NOMO-1 treated with dmso at 0.1 percent for 144 hours (cell line): ENCODE results near the gene KCNQ5.

Source experiments
- DNase-seq: peaks from one replicate; lab custom pipeline; 2025; ENCODE audit not compliant: unreplicated experiment; lab: John Stamatoyannopoulos, UW

Gene KCNQ5

DNA sequence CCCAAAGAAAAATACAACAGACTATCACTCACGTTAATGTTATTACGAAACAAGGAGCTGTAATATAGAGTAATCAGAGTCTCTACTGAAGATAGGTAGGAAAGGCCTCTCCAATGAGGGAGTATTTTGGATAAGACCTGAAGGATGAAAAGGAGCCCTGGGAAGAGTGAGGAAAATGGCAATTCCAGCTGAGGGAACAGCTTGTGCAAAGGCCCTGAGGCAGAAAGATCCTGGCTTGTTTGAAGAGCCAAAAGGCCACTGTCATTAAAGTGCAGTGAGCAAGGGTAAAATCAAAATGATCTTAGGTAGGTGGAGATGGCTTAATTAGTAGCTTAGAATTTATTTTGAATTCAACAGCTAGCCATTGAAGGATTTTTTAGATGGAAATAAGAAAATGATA, 464.9 kb downstream of the KCNQ5 start:
- no peak for DNase-seq

DNA sequence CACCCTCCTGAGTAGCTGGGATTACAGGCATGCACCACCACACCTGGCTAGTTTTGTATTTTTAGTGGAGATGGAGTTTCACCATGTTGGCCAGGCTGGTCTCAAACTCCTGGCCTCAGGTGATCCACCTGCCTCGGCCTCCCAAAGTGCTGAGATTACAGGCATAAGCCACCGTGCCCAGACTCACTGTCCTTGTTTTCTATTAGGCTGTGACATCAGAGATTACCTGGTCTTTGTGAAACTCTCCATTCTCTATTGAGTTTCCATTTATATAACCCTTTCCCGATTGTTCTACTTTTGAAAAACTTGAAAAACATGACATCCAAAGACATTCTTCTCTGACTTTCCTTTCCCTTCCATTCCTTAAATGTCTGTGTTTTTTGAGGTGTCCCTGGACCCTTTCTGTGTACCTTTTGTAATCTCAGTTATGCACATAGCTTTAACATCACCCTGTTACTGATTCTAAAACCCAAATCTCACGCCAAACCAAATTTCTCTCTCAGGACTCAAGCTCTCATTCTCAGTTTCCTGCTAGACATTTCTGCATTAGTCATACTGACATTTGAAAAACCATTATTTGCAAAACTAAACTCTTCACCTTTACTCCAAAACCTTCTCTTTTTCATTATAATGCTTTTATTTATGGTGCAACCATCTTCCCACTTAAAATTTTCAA, 466.4 kb downstream of the KCNQ5 start:
- no peak for DNase-seq

DNA sequence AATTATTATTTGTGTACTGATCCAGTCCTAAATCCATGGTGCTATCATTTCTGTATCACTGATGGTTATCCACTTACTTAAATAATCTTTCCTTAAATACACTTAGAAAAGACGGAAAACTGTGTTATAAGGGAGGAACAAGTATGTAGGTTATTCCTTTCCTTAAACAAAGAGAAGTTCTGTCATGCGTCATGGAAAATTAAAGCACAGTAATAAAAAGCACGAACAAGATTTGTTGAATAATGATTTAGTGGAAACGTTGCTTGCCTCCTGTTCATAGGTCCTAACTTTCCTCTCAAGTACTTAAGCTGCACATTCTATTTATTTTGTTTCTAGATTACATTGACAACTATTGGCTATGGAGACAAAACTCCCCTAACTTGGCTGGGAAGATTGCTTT, 483.1 kb downstream of the KCNQ5 start:
- DNase-seq = no peak

DNA sequence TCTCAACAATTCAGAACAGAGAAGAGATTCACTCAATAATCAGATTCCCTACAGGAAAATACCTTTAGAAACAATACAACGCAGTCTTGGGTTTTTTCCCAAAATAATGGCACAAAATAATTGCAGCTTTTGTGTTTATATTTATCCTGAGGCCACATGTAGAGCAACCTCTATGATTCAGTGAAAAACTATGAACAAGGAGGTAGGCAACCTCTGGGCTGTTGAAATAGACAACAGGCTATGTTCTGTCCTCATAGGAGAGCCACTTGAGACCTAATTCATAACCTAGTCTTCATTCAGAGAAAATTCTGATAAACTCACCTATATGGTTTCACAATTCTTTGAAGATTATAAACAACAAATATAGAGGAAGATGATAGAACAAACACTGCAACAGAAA, 485.2 kb downstream of the KCNQ5 start:
- no peak for DNase-seq

DNA sequence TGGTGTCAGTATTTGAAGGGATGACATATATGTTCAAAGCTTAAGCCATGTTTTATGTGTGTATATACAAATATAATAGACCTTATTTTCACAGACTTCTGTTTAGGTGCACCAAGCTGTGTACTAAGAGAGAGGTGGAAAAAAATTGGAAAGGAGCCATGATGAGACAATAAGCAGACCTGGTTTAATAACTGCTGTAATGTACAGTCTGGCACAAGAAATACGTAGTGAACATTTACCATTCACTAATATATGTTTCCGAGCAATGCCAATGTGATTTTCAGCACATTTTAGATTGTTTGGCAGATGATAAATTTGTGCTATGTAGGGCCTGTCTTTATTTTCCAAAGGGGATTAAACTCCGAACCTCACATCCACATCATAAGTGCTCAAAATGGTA, 487.1 kb downstream of the KCNQ5 start:
- no peak for DNase-seq

DNA sequence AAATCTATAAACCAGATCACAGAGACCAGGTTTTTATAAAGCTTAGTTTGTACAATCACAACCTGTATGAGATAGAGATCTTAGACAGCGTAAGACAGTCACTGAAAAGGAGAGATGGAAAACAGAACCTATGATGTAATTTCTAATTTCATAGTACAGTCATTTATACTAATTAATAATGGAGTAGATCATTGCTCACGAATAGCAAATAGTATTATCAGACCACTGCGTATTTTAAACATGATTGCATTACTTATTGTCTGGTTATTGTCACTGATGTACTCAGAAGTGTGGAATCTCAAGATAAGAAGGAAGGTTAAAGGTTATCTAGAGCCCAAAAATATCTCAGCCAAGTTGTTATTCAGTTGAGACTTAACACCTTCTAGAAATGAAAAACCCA, 487.8 kb downstream of the KCNQ5 start:
- no peak for DNase-seq

DNA sequence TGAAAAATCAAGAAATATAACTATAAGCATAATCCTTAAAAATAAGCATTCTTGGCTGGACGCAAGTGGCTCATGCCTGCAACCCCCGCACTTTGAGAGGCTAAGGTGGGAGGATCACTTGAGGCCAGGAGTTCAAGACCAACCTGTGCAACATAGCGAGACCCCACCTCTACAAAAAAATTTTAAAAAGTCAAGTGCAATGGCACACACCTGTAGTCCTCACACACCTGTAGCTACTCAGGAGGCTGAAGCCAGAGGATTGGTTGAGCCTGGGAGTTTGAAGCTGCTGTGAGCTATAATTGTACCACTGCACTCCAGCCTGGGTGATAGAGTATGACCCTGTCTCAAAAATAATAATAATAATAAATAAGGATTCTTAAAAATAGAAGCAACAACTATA, 494.5 kb downstream of the KCNQ5 start:
- no peak for DNase-seq

DNA sequence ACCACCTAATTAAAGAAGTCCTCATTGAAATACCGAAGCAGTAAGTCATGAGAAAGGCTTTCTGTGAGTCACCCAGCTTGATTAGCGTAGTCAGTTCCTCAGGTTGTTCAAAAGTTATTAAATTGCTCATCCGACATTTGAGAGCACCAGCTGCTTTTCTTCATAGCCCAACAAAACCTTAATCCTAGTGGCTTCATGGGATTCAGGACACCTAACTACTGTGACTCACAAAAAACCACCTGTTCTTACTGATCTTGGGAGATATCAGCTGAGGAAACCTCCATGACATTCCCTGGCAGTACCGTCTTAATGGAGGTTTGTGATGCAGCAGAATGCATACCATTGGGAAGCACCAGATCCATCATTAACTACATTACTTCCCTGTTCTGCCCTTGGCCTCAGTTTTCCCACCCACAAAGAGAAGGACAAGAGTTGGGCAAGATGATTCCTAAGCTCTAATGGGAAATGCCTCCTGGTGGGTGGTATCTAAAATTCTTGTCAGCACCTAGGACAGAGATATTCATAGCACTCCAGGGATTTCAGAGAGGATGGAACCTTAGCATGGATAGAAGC, 499.6 kb downstream of the KCNQ5 start:
- DNase-seq = no peak

DNA sequence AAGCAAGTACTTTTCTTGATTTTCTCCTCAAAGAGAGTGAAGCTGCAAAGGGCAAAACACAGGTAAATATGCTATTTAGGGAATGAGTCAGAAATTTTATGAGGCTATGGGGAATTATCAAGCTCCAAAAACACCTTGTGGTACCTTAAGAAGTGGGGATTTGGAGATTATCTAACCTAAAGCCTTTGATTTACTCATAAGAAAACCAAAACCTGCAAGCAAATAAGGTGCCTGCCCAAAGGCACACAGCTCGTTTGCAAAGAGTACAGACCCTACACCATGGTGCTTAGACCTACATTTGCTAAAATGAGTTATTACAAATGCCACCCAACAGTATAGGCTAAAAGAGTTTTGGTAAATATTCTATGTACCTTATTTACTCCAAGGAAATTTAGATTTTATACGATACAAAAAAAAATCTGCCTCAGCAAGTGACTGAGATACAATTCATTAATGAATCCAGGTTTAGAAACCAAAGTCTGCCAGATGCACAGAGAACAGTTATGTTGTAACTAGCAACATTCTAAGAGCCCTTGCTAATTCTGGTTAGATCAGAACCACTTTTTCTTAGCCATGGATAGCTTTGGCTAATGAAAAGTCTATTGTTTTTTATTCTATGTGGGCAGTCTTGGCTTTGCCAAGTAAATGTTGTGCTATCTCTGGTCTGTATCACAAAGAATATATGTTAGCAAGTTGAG, 501.9 kb downstream of the KCNQ5 start:
- DNase-seq = no peak

DNA sequence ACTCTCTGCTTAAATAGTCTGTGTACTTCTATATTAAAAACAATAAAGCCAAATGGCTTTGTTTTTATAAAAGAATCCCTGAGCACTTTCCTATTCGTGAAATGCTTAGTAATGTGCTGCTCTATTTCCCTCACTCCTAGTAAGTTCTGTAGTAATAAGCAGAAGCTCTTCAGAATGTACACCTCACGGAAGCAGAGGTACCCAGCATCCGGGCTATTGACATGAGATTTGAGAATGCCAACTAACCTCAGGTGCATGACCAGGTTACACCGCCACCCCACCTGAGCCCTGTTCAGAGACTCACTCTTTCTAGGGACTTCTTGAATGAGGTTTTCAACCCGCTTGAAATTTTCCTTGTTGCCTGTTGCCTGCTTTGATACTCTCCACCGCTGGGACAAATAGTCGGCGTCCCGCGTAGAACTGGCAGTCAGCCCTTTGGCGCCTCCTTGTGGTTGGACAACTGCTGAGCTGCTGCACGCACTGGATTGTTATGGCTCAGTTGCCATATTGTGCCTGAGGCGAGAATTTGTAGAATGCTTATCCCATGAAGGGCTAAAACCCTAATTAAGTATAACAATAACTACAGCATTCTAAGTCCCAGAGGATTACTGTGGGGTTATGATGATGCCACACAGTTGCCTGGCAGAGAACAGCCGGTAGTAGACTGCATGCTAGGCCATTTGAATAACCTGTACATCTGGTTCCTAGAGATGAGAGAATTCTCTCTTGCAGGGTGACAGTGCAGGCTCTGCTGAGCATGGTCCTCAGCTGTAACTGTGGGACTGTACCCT, 508.0 kb downstream of the KCNQ5 start:
- peak; percentile 68 for DNase-seq

DNA sequence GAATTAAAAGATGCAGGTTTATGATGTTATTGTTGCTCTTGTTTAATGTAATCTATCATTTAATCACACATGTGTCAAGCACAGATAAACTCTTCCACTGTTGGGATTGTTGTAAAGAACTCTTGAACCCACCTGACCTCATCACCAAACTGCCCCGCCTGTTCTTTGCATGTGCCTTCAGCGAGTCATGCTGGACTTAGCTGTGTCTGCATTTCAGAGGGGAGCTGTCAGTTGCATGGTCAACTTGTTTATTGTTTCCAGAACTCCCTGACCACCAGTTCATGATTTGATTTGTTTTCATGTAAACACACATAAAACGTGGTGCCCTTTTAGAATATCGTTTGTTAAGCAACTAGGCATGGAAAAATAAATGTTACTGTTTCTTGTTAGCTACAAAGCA, 509.8 kb downstream of the KCNQ5 start:
- no peak for DNase-seq

DNA sequence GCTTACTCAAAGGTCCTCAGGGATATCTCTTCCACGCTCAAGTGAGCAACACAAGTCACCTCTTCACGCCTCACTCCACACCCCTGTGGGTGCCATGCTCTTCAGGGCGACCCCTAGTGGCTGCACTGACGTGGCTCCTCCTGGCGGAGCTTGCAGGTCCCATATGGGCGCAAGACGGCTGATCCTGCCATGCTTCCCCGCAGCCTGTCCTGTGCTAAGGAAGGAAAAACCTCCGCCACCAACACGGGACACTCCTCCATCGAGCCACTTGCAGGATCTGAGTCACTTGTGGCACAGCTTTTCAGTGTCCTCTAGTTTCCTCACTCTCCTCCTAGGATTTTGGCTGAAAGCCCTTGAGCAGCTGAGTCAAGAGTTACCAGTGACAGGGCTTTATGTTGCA, 512.7 kb downstream of the KCNQ5 start:
- no peak for DNase-seq

DNA sequence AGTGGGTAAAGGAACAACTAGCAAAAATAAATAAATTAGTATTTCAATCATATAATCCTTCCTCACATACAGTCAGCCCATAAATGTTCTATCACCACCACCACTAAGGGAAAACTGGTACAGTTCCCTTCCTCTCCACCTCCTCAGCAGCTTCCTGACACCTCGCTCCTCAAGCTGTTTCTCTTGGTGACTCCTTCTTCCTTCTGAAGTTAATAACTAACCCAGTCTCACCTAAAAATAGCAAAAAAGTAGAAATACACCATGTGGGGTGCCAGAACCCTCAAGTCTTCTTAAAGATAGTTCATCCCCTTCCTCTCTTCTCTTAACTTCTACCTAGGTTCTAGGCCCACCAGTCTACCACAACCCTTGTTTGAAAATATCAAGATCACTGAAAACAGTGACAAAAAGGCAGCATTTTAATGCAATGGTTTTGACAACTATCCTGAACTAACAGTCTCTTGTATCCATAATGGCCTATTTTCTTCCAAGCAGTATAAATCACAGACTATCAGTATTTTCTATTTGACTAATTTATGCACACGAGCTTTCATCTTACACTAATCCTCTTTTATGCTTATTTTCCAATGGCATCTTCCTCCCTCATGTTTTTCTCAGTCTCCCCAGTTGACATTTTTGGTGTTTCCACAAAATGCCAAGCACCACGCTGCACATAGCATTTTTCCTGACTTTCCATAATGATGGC, 518.0 kb downstream of the KCNQ5 start:
- no peak for DNase-seq

DNA sequence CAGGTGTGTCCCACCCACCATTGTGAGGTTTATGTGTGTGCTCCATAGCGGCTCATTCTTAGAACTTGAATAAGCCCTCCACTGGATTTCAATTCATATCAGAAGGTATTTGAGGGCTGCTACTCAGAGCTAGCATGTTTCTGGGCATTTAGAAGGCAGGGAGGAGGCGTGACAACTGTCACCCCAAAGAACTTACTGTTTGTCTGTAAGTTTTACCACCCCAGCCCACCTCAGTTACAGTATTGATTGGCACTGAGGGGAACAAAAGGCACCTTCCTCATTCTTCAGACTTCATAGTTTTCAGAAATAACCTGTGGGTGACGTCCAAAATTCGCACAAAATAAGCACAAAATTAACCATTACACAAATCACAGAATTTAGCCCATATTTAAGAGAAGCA, 521.7 kb downstream of the KCNQ5 start:
- DNase-seq = no peak

DNA sequence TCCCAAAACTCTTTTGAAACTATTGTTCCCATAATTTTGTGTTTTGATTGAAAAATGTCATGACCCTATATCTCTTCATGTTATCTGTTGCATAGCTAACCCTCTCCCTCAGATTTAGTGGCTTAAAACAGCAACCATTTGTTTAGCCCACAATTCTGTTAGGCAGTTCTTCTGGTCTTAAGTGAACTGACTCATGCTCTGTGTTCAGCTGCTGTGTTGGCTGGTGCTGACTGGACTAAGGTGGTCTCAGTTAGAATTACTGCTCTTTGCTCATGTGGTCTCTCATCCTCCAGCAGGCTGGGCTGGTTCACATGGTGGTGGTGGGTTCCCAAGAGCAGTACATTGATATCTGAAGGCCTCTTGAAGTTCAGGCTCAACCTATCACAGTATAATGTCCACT, 522.7 kb downstream of the KCNQ5 start:
- DNase-seq = no peak

DNA sequence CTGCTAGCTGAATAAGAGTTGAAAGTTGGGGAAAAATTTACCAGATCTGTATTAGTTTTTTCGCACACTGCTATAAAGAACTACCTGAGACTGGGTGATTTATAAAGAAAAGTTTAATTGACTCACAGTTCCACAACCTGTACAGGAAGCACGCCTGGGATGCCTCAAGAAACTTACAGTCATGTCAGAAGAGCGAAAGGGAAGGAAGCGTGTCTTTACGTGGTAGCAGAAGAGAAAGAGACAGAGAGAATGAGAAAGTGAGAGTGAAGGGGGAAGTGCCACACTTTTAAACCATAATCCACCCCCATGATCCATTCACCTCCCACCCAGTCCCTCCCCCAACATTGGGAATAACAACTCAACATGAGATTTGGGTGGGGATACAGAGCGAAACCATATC, 523.8 kb downstream of the KCNQ5 start:
- no peak for DNase-seq

DNA sequence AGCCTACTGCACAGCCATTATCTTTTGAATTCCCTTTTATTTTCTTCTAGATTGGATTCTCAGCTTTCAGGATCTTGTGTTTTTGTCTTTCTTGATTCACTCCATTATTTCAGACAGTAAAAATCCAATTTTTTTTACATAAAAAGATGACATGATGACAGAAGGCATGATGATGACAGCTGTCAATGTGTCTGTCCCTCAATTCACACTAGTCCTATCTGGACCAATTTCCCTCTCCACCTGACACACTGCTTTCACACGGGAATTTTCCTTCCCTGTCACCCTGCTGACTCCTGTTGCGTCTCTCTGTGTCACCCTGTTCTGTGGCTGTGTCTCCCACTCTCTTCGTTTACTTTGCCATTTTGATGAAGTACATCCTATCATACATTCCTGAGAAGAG, 529.9 kb downstream of the KCNQ5 start:
- DNase-seq = no peak

DNA sequence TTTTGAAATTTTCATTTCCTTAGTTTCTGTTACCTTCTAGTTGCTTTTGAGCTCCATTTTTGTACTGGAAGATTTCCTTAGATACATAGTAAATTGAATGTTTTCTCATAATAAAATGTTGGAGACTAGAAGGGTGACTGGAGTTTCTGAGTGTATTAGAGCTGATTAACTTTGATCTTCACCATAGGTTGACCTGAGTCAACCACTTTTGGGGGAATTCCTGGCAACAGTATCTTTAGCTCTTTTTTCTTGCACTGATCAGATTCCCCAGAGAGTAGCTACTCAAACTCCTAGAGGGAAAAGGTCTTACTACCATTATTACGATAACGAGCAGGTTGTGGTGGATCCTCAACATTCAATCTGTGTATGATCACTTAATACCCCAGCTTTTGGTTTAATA, 530.7 kb downstream of the KCNQ5 start:
- DNase-seq = no peak

DNA sequence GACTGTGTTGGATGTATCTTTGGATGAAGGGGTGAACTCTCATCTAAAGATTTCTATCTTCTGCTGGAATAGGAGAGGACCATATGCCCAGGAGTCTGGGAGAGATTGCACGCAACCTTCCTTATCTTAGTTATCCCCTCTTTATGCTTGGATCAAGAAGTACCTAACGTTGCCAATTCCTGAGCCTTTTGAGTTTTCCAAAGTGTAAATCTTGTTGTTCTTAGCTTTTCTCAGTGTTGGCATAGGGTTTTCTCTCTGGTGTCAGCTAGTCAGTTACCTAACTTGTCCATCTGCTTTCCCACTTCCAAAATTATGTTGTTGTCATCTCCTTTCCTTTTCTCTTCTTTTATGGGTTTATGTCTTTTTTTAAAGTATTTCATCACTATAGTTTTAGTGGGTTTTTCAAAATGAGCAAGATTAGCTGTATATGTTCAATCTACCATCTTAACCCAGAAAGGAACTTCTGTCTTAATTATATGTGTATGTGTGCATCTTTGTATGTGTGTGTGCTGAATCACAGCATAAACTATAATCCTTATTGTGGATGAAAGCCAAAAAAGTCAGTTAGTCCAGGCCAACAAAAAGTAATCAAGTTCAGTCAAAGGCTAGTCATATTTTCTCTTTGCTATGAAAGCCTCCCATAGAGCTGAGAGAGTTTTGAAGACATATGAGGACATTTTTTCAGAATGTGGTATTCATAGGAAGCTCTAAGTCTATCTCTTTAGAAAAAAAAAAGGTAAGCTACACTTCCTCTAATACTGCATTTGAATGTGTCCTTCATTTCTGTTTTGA, 531.3 kb downstream of the KCNQ5 start:
- DNase-seq = no peak
